ENCODE measurements around the gene TEAD4.

TEAD4 gene

GRCh38 chr12:3020850-3021435 lies 61.7 kb downstream of the TEAD4 start:
- no peak overlapping the region for H2AFZ ChIP-seq (ENCODE audit: low read depth, low read length, severe bottlenecking)
- TF ChIP-seq EZH2phosphoT487 (conservative IDR thresholded peaks at IDR 0.05; ENCODE audit: low read length) (no peak), CTCF (IDR thresholded peaks at IDR 0.05; ENCODE audit: insufficient read depth, low read length, poor library complexity, severe bottlenecking) (no peak)
- H3K9ac ChIP-seq (ENCODE audit: low read length): no peak overlapping the region
- no peaks in the 10 kb centered on the region for H3K36me3 ChIP-seq (ENCODE audit: low read length)
- H3K79me2 ChIP-seq (ENCODE audit: insufficient read depth, low read length): no peaks in the 10 kb centered on the region
- H3K9me2 ChIP-seq (replicated peaks; ENCODE audit: insufficient read depth, low read length): no peaks in the 10 kb centered on the region
- H3K27ac ChIP-seq (ENCODE audit: low read depth, low read length): no peak overlapping the region
- H3K4me3 ChIP-seq (ENCODE audit: insufficient read depth, low read length, poor library complexity, severe bottlenecking): no peak overlapping the region
- H3K9me3 ChIP-seq (ENCODE audit: insufficient read depth, low read length): no peaks in the 10 kb centered on the region
- no peaks in the 10 kb centered on the region for H4K20me1 ChIP-seq (ENCODE audit: low read depth, low read length)
- no peaks in the 10 kb centered on the region for H3F3A ChIP-seq (ENCODE audit: insufficient read depth)
- no peaks in the 10 kb centered on the region for H3K27me3 ChIP-seq (ENCODE audit: low read length)
- no peak overlapping the region for H3K4me2 ChIP-seq (ENCODE audit: low read depth, low read length, poor library complexity, severe bottlenecking)

- Histone ChIP-seq H3K4me2 (ENCODE audit: low read depth, low read length, poor library complexity, severe bottlenecking) (no peak overlapping the region), H3K9me3 (ENCODE audit: insufficient read depth, low read length) (no peaks in the 10 kb centered on the region), H2AFZ (ENCODE audit: low read depth, low read length, severe bottlenecking) (no peak overlapping the region), H3K36me3 (ENCODE audit: low read length) (no peaks in the 10 kb centered on the region), H3K27me3 (ENCODE audit: low read length) (no peaks in the 10 kb centered on the region), H3K27ac (ENCODE audit: low read depth, low read length) (no peak overlapping the region), H3F3A (ENCODE audit: insufficient read depth) (no peaks in the 10 kb centered on the region), H4K20me1 (ENCODE audit: low read depth, low read length) (no peaks in the 10 kb centered on the region), H3K9ac (ENCODE audit: low read length) (no peak overlapping the region), H3K4me3 (ENCODE audit: insufficient read depth, low read length, poor library complexity, severe bottlenecking) (no peak overlapping the region), H3K9me2 (replicated peaks; ENCODE audit: insufficient read depth, low read length) (no peaks in the 10 kb centered on the region), H3K79me2 (ENCODE audit: insufficient read depth, low read length) (no peaks in the 10 kb centered on the region)
- TF ChIP-seq EZH2phosphoT487 (conservative IDR thresholded peaks at IDR 0.05; ENCODE audit: low read length) (no peak), CTCF (IDR thresholded peaks at IDR 0.05; ENCODE audit: insufficient read depth, low read length, poor library complexity, severe bottlenecking) (no peak)
Measured at GRCh38 chr12:3022411-3022810, 63.2 kb downstream of the TEAD4 start.

- Histone ChIP-seq H3K79me2 (ENCODE audit: insufficient read depth, low read length) (no peaks in the 10 kb centered on the region), H3K9me3 (ENCODE audit: insufficient read depth, low read length) (no peaks in the 10 kb centered on the region), H3K27me3 (ENCODE audit: low read length) (no peaks in the 10 kb centered on the region), H3K4me2 (ENCODE audit: low read depth, low read length, poor library complexity, severe bottlenecking) (no peak overlapping the region), H3K9ac (ENCODE audit: low read length) (no peak overlapping the region), H3K36me3 (ENCODE audit: low read length) (no peaks in the 10 kb centered on the region), H3K9me2 (replicated peaks; ENCODE audit: insufficient read depth, low read length) (no peaks in the 10 kb centered on the region), H3K27ac (ENCODE audit: low read depth, low read length) (no peak overlapping the region), H3K4me3 (ENCODE audit: insufficient read depth, low read length, poor library complexity, severe bottlenecking) (no peak overlapping the region), H2AFZ (ENCODE audit: low read depth, low read length, severe bottlenecking) (no peak overlapping the region), H4K20me1 (ENCODE audit: low read depth, low read length) (no peaks in the 10 kb centered on the region), H3F3A (ENCODE audit: insufficient read depth) (no peaks in the 10 kb centered on the region)
- TF ChIP-seq CTCF (IDR thresholded peaks at IDR 0.05; ENCODE audit: insufficient read depth, low read length, poor library complexity, severe bottlenecking) (no peak), EZH2phosphoT487 (conservative IDR thresholded peaks at IDR 0.05; ENCODE audit: low read length) (no peak)
Measured at GRCh38 chr12:3022961-3023360, 63.8 kb downstream of the TEAD4 start.
